Mammary epithelial cell (primary cell): ENCODE measurements around the gene DNAJB9.

Source experiments
- CTCF ChIP-seq, 2 donors: IDR thresholded peaks in 1 of 2; conservative IDR thresholded peaks in 1 of 2; 2 replicates each; pipeline ENCODE4 v1.5.1; 2011 to 2012; ENCODE audit warnings: inconsistent platforms in 2 of 2, low read length in 2 of 2, mild to moderate bottlenecking in 2 of 2, control low read depth in 1 of 2, low read depth in 1 of 2; ENCODE audit not compliant: insufficient read depth in 1 of 2; ENCODE audit errors: extremely low read depth in 1 of 2
- EZH2 ChIP-seq: IDR thresholded peaks from 2 replicates; pipeline ENCODE4 v1.6.1; 2012; ENCODE audit warnings: low read length, inconsistent platforms, borderline replicate concordance

GRCh38 chr7:108533712-108534111 lies 36.0 kb upstream of the DNAJB9 start:
- TF ChIP-seq CTCF (conservative IDR thresholded peaks at IDR 0.05 in 1 of 2, IDR thresholded peaks at IDR 0.05 in 1 of 2; ENCODE audit: extremely low read depth in 1 of 2, insufficient read depth in 1 of 2, low read depth in 1 of 2, low read length in 2 of 2) = no peak
- TF ChIP-seq EZH2 = no peak
